IMR-90 (cell line): Measurements from ENCODE around the gene AKAP12. TPM values are rescaled to one million over a fixed set of nuclear protein-coding genes. Genes with fewer than 3 reads are reported as not detected.

ENCODE experiments used
- ATAC-seq: fragments of 200-7000 bp; cut with Tn5 transposase; 2 replicates; pipeline ENCODE4 v1.9.1; 2020; ENCODE audit warnings: low read depth, mild to moderate bottlenecking, moderate library complexity
- BruUV-seq: library from RNA; stranded (reverse); fragments of 400-500 nt; replicated peaks from 2 replicates; lab custom pipeline; 2021; lab: Mats Ljungman, UMichigan
- CTCF ChIA-PET: fragments of 300-600 bp; formaldehyde crosslinking; extraction: SDS; loops from one replicate; lab custom pipeline; 2021; ENCODE audit warnings: antibody characterized with exemption; lab: Yijun Ruan, JAX
- POLR2A ChIA-PET: fragments of 300-600 bp; sonication (Branson Sonifier 250); formaldehyde crosslinking; loops from one replicate; lab custom pipeline; 2022; ENCODE audit warnings: antibody characterized with exemption; ENCODE audit not compliant: unreplicated experiment; lab: Charles Lee
- DNase-seq: peaks from one replicate; pipeline ENCODE4 v3.0.0; 2013
- H2AFZ ChIP-seq: replicated peaks from 2 replicates; pipeline ENCODE3; 2013; ENCODE audit warnings: low read length, mild to moderate bottlenecking; ENCODE audit not compliant: poor library complexity
- H2AK5ac ChIP-seq: 2 replicates; pipeline ENCODE4 v1.6.1; 2013; ENCODE audit warnings: low read depth, low read length, inconsistent platforms
- H2AK9ac ChIP-seq: replicated peaks from 2 replicates; pipeline ENCODE3; 2013; ENCODE audit warnings: mild to moderate bottlenecking, low read depth, low read length, moderate library complexity; ENCODE audit not compliant: poor library complexity
- H2BK120ac ChIP-seq: 2 replicates; pipeline ENCODE4 v1.6.1; 2013; ENCODE audit warnings: low read depth, low read length, inconsistent platforms
- H2BK15ac ChIP-seq: 3 replicates; pipeline ENCODE4 v1.6.1; 2013; ENCODE audit warnings: low read depth, low read length, inconsistent platforms
- H2BK20ac ChIP-seq: 2 replicates; pipeline ENCODE4 v1.6.1; 2013; ENCODE audit warnings: low read depth, mild to moderate bottlenecking, inconsistent platforms, low read length, moderate library complexity
- H2BK5ac ChIP-seq: 2 replicates; pipeline ENCODE4 v1.6.1; 2013; ENCODE audit warnings: mild to moderate bottlenecking, low read depth, low read length, inconsistent platforms; ENCODE audit not compliant: poor library complexity, severe bottlenecking
- H3K14ac ChIP-seq: replicated peaks from 2 replicates; pipeline ENCODE4 v1.6.1; 2013; ENCODE audit warnings: low read depth, low read length, inconsistent platforms
- H3K18ac ChIP-seq: 2 replicates; pipeline ENCODE4 v1.6.1; 2013; ENCODE audit warnings: low read depth, low read length, control low read depth
- H3K23ac ChIP-seq: 2 replicates; pipeline ENCODE4 v1.6.1; 2013; ENCODE audit warnings: low read depth, low read length, inconsistent platforms
- H3K27ac ChIP-seq: 2 replicates; pipeline ENCODE4 v1.5.1; 2013; ENCODE audit warnings: mild to moderate bottlenecking, control low read depth, low read length; ENCODE audit not compliant: insufficient read depth
- H3K27me3 ChIP-seq: 2 replicates; pipeline ENCODE4 v1.6.1; 2013; ENCODE audit warnings: low read length; ENCODE audit not compliant: control insufficient read depth, insufficient read depth
- H3K36me3 ChIP-seq: 2 replicates; pipeline ENCODE4 v1.6.1; 2013; ENCODE audit warnings: low read length, mixed read lengths; ENCODE audit not compliant: control insufficient read depth, insufficient read depth
- H3K4ac ChIP-seq: 2 replicates; pipeline ENCODE4 v1.6.1; 2013; ENCODE audit warnings: low read depth, low read length, inconsistent platforms
- H3K4me1 ChIP-seq: 2 replicates; pipeline ENCODE4 v1.6.1; 2013; ENCODE audit warnings: low read length, mixed read lengths; ENCODE audit not compliant: control insufficient read depth, insufficient read depth
- H3K4me2 ChIP-seq: 2 replicates; pipeline ENCODE4 v1.6.1; 2013; ENCODE audit warnings: low read depth, mild to moderate bottlenecking, control low read depth, low read length, moderate library complexity
- H3K4me3 ChIP-seq: 2 replicates; pipeline ENCODE4 v1.5.1; 2013; ENCODE audit warnings: low read depth, mild to moderate bottlenecking, control low read depth, low read length, moderate library complexity; ENCODE audit not compliant: insufficient read depth
- H3K56ac ChIP-seq: 2 replicates; pipeline ENCODE4 v1.6.1; 2013; ENCODE audit warnings: low read length, inconsistent platforms; ENCODE audit not compliant: insufficient read depth; ENCODE audit errors: extremely low read depth
- H3K79me1 ChIP-seq, 2 experiments: 2 replicates each; pipeline ENCODE4 v1.6.1; 2013; ENCODE audit warnings: low read length in 2 of 2, inconsistent platforms in 1 of 2, low read depth in 1 of 2
- H3K9ac ChIP-seq: 2 replicates; pipeline ENCODE4 v1.6.1; 2013; ENCODE audit warnings: low read depth, low read length, control low read depth
- H3K9me1 ChIP-seq: 2 replicates; pipeline ENCODE4 v1.6.1; 2013; ENCODE audit warnings: low read length, inconsistent platforms; ENCODE audit not compliant: insufficient read depth
- H3K9me3 ChIP-seq: 2 replicates; pipeline ENCODE4 v1.6.1; 2013; ENCODE audit warnings: low read length; ENCODE audit not compliant: control insufficient read depth, insufficient read depth
- H4K20me1 ChIP-seq: 2 replicates; pipeline ENCODE4 v1.6.1; 2013; ENCODE audit warnings: low read length, inconsistent platforms; ENCODE audit not compliant: insufficient read depth
- H4K5ac ChIP-seq: 2 replicates; pipeline ENCODE4 v1.6.1; 2013; ENCODE audit warnings: mild to moderate bottlenecking, low read depth, low read length, control low read depth
- H4K8ac ChIP-seq, 2 experiments: 2 replicates each; pipeline ENCODE4 v1.6.1; 2013; ENCODE audit warnings: low read depth in 2 of 2, low read length in 2 of 2, control low read depth in 1 of 2, inconsistent platforms in 1 of 2
- H4K91ac ChIP-seq: 2 replicates; pipeline ENCODE4 v1.6.1; 2013; ENCODE audit warnings: low read depth, low read length, inconsistent platforms; ENCODE audit not compliant: insufficient read depth
- BHLHE40 ChIP-seq: fragments of 150-350 bp; IDR thresholded peaks from 2 replicates; pipeline ENCODE4 v1.6.1; 2016; ENCODE audit warnings: mild to moderate bottlenecking, low read depth, low read length
- CEBPB ChIP-seq: IDR thresholded peaks from 2 replicates; pipeline ENCODE4 v1.6.1; 2012; ENCODE audit warnings: low read depth, low read length, improper control_type of control experiment
- CHD1 ChIP-seq: IDR thresholded peaks from 2 replicates; pipeline ENCODE4 v1.6.1; 2012; ENCODE audit warnings: low read depth, low read length, improper control_type of control experiment
- FOS ChIP-seq: fragments of 150-350 bp; IDR thresholded peaks from 2 replicates; pipeline ENCODE4 v1.6.1; 2016; ENCODE audit warnings: low read depth, low read length
- MAFK ChIP-seq: IDR thresholded peaks from 2 replicates; pipeline ENCODE4 v1.6.1; 2012; ENCODE audit warnings: low read depth, low read length, improper control_type of control experiment
- MAZ ChIP-seq: IDR thresholded peaks from 2 replicates; pipeline ENCODE4 v1.6.1; 2012; ENCODE audit warnings: low read depth, mild to moderate bottlenecking, low read length, improper control_type of control experiment, moderate library complexity, borderline replicate concordance
- MXI1 ChIP-seq: IDR thresholded peaks from 2 replicates; pipeline ENCODE4 v1.6.1; 2012; ENCODE audit warnings: low read depth, mild to moderate bottlenecking, low read length, moderate library complexity, borderline replicate concordance
- NFE2L2 ChIP-seq: fragments of 150-350 bp; IDR thresholded peaks from 2 replicates; pipeline ENCODE4 v1.6.1; 2016; ENCODE audit warnings: low read depth, mild to moderate bottlenecking, low read length
- POLR2A ChIP-seq: IDR thresholded peaks from 2 replicates; pipeline ENCODE4 v1.6.1; 2012; ENCODE audit warnings: mild to moderate bottlenecking, low read depth, low read length
- RAD21 ChIP-seq: IDR thresholded peaks from 2 replicates; pipeline ENCODE4 v1.6.1; 2012; ENCODE audit warnings: low read length, improper control_type of control experiment
- RCOR1 ChIP-seq: IDR thresholded peaks from 2 replicates; pipeline ENCODE4 v1.6.1; 2012; ENCODE audit warnings: mild to moderate bottlenecking, low read length, improper control_type of control experiment; ENCODE audit not compliant: insufficient replicate concordance
- RFX5 ChIP-seq: IDR thresholded peaks from 2 replicates; pipeline ENCODE4 v1.8.0; 2012; ENCODE audit warnings: low read depth, mild to moderate bottlenecking, low read length, moderate library complexity
- SMC3 ChIP-seq: fragments of 150-350 bp; IDR thresholded peaks from 2 replicates; pipeline ENCODE4 v1.6.1; 2016; ENCODE audit warnings: low read depth, mild to moderate bottlenecking, antibody characterized with exemption, low read length, moderate library complexity
- WGBS, 2 experiments: methylation state at CpG; one replicate each; pipeline versions ENCODE4 v1.1.5 to v1.1.7; 2013; ENCODE audit warnings: missing lambda C conversion rate in 2 of 2; ENCODE audit not compliant: insufficient read length in 1 of 2; ENCODE audit errors: extremely low coverage in 2 of 2; 5-methylcytosine and 5-hydroxymethylcytosine counted together
- dilution Hi-C: fragments of 300-500 bp; cut with HindIII; formaldehyde crosslinking; loops from one replicate; pipeline ENCODE4 v1.14.3; 2018; ENCODE audit warnings: low sequenced_read_pairs; ENCODE audit not compliant: unreplicated experiment
- in situ Hi-C: fragments of 300-500 bp; cut with MboI; formaldehyde crosslinking; loops from 3 replicates; pipeline ENCODE4 v1.14.3; 2019; ENCODE audit warnings: low sequenced_read_pairs, inconsistent platforms, mixed read lengths
- intact Hi-C: fragments of 100-400 bp; cut with micrococcal nuclease; formaldehyde crosslinking; loops from 2 replicates; pipeline ENCODE4 v1.10.0; 2022
- polyA plus RNA-seq, 3 experiments: library from polyadenylated mRNA; depleted of rRNA; stranded (reverse); fragments of >200 nt; gene quantifications; 2 replicates each; pipeline ENCODE4 v1.2.3, GENCODE V29; 2012; ENCODE audit warnings: low replicate concordance in 1 of 3
- total RNA-seq: library from RNA; depleted of rRNA; stranded (reverse); fragments of >200 nt; gene quantifications from 2 replicates; pipeline ENCODE4 v1.2.3, GENCODE V29; 2012
- TF ChIP-seq, protein P1 (sequence below): conservative IDR thresholded peaks from 2 replicates; pipeline ENCODE4 v1.5.1; 2012; ENCODE audit warnings: mild to moderate bottlenecking, low read depth, low read length, improper control_type of control experiment
- TF ChIP-seq, protein P2 (sequence below): fragments of 150-350 bp; IDR thresholded peaks from 2 replicates; pipeline ENCODE4 v1.6.1; 2016; ENCODE audit warnings: low read depth, mild to moderate bottlenecking, low read length, moderate library complexity, borderline replicate concordance
- TF ChIP-seq, protein P3 (sequence below): fragments of 150-350 bp; IDR thresholded peaks from 2 replicates; pipeline ENCODE4 v1.6.1; 2017; ENCODE audit warnings: mild to moderate bottlenecking, antibody characterized with exemption, low read length, low read depth

The AKAP12 gene
- total and polyA plus RNA-seq, 2 of the 4 experiments (the other 2 are of a cell fraction): 56.0 to 118 TPM

DNA sequence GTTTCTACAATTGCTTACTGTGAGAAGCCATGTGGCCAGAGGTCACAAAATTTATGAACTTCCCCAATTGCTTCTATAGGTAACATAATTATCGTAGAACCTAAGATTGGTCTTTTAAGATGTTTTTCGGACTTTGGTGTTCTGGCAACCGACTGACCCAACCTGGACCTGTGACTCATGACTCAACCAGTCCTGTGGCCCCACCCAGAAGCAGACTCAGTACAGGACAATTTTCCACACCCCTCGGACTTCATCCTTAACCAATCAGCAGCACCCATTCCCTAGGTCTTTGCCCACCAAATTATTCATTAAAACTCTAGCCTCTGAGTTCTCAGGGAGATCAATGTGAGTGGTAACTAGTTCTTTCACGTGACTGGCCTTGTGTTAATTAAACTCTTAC, 26.4 kb upstream of the AKAP12 start:
- no peaks in the 10 kb centered on the region for H3K36me3 ChIP-seq
- intact Hi-C loops (no loop called here), dilution Hi-C loops (no loop called here), in situ Hi-C loops (no loop called here)
- H3K4me2 ChIP-seq: no peak overlapping the region
- no peaks in the 10 kb centered on the region for H4K20me1 ChIP-seq
- H3K27me3 ChIP-seq: peaks cover 15% of the 10 kb centered on the region
- H4K91ac ChIP-seq: no peak overlapping the region
- H3K27ac ChIP-seq: no peak overlapping the region
- H2AK5ac ChIP-seq: no peak overlapping the region
- no peak overlapping the region for H2BK15ac ChIP-seq
- no peak overlapping the region for H3K4me3 ChIP-seq
- POLR2A ChIA-PET: no interaction called here
- H3K4me1 ChIP-seq: no peaks in the 10 kb centered on the region
- H2AFZ ChIP-seq: no peak overlapping the region
- H2BK20ac ChIP-seq: no peak overlapping the region
- H4K5ac ChIP-seq: no peak overlapping the region
- no peaks in the 10 kb centered on the region for H3K9me1 ChIP-seq
- ATAC-seq: no peak
- no peak overlapping the region for H3K9ac ChIP-seq
- H2BK120ac ChIP-seq: no peak overlapping the region
- no CpG with 5 or more reads among the region's 5 CpGs for WGBS, 2 experiments
- no peak for DNase-seq
- no peak overlapping the region for H2AK9ac ChIP-seq
- no peak overlapping the region for H3K4ac ChIP-seq
- no peak overlapping the region for H2BK5ac ChIP-seq
- BruUV-seq: no TSS peak
- H3K56ac ChIP-seq: no peak overlapping the region
- H3K9me3 ChIP-seq: peaks cover 6% of the 10 kb centered on the region
- no peak overlapping the region for H3K18ac ChIP-seq
- CTCF ChIA-PET: no interaction called here
- H3K79me1 ChIP-seq: no peaks in the 10 kb centered on the region
- TF ChIP-seq RAD21 (no peak), MXI1 (no peak), POLR2A (no peak), FOS (no peak), RCOR1 (no peak), BHLHE40 (no peak), RFX5 (no peak), CEBPB (no peak), MAFK (no peak), SMC3 (no peak), MAZ (no peak), CHD1 (no peak), NFE2L2 (no peak)
- TF ChIP-seq, protein P1, sequence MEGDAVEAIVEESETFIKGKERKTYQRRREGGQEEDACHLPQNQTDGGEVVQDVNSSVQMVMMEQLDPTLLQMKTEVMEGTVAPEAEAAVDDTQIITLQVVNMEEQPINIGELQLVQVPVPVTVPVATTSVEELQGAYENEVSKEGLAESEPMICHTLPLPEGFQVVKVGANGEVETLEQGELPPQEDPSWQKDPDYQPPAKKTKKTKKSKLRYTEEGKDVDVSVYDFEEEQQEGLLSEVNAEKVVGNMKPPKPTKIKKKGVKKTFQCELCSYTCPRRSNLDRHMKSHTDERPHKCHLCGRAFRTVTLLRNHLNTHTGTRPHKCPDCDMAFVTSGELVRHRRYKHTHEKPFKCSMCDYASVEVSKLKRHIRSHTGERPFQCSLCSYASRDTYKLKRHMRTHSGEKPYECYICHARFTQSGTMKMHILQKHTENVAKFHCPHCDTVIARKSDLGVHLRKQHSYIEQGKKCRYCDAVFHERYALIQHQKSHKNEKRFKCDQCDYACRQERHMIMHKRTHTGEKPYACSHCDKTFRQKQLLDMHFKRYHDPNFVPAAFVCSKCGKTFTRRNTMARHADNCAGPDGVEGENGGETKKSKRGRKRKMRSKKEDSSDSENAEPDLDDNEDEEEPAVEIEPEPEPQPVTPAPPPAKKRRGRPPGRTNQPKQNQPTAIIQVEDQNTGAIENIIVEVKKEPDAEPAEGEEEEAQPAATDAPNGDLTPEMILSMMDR: no peak
- TF ChIP-seq, protein P2, sequence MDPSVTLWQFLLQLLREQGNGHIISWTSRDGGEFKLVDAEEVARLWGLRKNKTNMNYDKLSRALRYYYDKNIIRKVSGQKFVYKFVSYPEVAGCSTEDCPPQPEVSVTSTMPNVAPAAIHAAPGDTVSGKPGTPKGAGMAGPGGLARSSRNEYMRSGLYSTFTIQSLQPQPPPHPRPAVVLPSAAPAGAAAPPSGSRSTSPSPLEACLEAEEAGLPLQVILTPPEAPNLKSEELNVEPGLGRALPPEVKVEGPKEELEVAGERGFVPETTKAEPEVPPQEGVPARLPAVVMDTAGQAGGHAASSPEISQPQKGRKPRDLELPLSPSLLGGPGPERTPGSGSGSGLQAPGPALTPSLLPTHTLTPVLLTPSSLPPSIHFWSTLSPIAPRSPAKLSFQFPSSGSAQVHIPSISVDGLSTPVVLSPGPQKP: no peak
- TF ChIP-seq, protein P3, sequence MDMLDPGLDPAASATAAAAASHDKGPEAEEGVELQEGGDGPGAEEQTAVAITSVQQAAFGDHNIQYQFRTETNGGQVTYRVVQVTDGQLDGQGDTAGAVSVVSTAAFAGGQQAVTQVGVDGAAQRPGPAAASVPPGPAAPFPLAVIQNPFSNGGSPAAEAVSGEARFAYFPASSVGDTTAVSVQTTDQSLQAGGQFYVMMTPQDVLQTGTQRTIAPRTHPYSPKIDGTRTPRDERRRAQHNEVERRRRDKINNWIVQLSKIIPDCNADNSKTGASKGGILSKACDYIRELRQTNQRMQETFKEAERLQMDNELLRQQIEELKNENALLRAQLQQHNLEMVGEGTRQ: no peak
- no peak overlapping the region for H3K14ac ChIP-seq
- no peak overlapping the region for H4K8ac ChIP-seq
- no peak overlapping the region for H3K23ac ChIP-seq
